IMR-90 (cell line): Measurements from ENCODE around the gene DACT2. TPM values are rescaled to one million over a fixed set of nuclear protein-coding genes. Genes with fewer than 3 reads are reported as not detected.

Experiments
- ATAC-seq: fragments of 200-7000 bp; cut with Tn5 transposase; 2 replicates; pipeline ENCODE4 v1.9.1; 2020; ENCODE audit warnings: low read depth, mild to moderate bottlenecking, moderate library complexity
- BruUV-seq: library from RNA; stranded (reverse); fragments of 400-500 nt; replicated peaks from 2 replicates; lab custom pipeline; 2021; lab: Mats Ljungman, UMichigan
- CTCF ChIA-PET: fragments of 300-600 bp; formaldehyde crosslinking; extraction: SDS; loops from one replicate; lab custom pipeline; 2021; ENCODE audit warnings: antibody characterized with exemption; lab: Yijun Ruan, JAX
- POLR2A ChIA-PET: fragments of 300-600 bp; sonication (Branson Sonifier 250); formaldehyde crosslinking; loops from one replicate; lab custom pipeline; 2022; ENCODE audit warnings: antibody characterized with exemption; ENCODE audit not compliant: unreplicated experiment; lab: Charles Lee
- DNase-seq: peaks from one replicate; pipeline ENCODE4 v3.0.0; 2013
- H2AFZ ChIP-seq: replicated peaks from 2 replicates; pipeline ENCODE3; 2013; ENCODE audit warnings: low read length, mild to moderate bottlenecking; ENCODE audit not compliant: poor library complexity
- H2AK5ac ChIP-seq: 2 replicates; pipeline ENCODE4 v1.6.1; 2013; ENCODE audit warnings: low read depth, low read length, inconsistent platforms
- H2AK9ac ChIP-seq: replicated peaks from 2 replicates; pipeline ENCODE3; 2013; ENCODE audit warnings: mild to moderate bottlenecking, low read depth, low read length, moderate library complexity; ENCODE audit not compliant: poor library complexity
- H2BK120ac ChIP-seq: 2 replicates; pipeline ENCODE4 v1.6.1; 2013; ENCODE audit warnings: low read depth, low read length, inconsistent platforms
- H2BK15ac ChIP-seq: 3 replicates; pipeline ENCODE4 v1.6.1; 2013; ENCODE audit warnings: low read depth, low read length, inconsistent platforms
- H2BK20ac ChIP-seq: 2 replicates; pipeline ENCODE4 v1.6.1; 2013; ENCODE audit warnings: low read depth, mild to moderate bottlenecking, inconsistent platforms, low read length, moderate library complexity
- H2BK5ac ChIP-seq: 2 replicates; pipeline ENCODE4 v1.6.1; 2013; ENCODE audit warnings: mild to moderate bottlenecking, low read depth, low read length, inconsistent platforms; ENCODE audit not compliant: poor library complexity, severe bottlenecking
- H3K14ac ChIP-seq: replicated peaks from 2 replicates; pipeline ENCODE4 v1.6.1; 2013; ENCODE audit warnings: low read depth, low read length, inconsistent platforms
- H3K18ac ChIP-seq: 2 replicates; pipeline ENCODE4 v1.6.1; 2013; ENCODE audit warnings: low read depth, low read length, control low read depth
- H3K23ac ChIP-seq: 2 replicates; pipeline ENCODE4 v1.6.1; 2013; ENCODE audit warnings: low read depth, low read length, inconsistent platforms
- H3K27ac ChIP-seq: 2 replicates; pipeline ENCODE4 v1.5.1; 2013; ENCODE audit warnings: mild to moderate bottlenecking, control low read depth, low read length; ENCODE audit not compliant: insufficient read depth
- H3K27me3 ChIP-seq: 2 replicates; pipeline ENCODE4 v1.6.1; 2013; ENCODE audit warnings: low read length; ENCODE audit not compliant: control insufficient read depth, insufficient read depth
- H3K36me3 ChIP-seq: 2 replicates; pipeline ENCODE4 v1.6.1; 2013; ENCODE audit warnings: low read length, mixed read lengths; ENCODE audit not compliant: control insufficient read depth, insufficient read depth
- H3K4ac ChIP-seq: 2 replicates; pipeline ENCODE4 v1.6.1; 2013; ENCODE audit warnings: low read depth, low read length, inconsistent platforms
- H3K4me1 ChIP-seq: 2 replicates; pipeline ENCODE4 v1.6.1; 2013; ENCODE audit warnings: low read length, mixed read lengths; ENCODE audit not compliant: control insufficient read depth, insufficient read depth
- H3K4me2 ChIP-seq: 2 replicates; pipeline ENCODE4 v1.6.1; 2013; ENCODE audit warnings: low read depth, mild to moderate bottlenecking, control low read depth, low read length, moderate library complexity
- H3K4me3 ChIP-seq: 2 replicates; pipeline ENCODE4 v1.5.1; 2013; ENCODE audit warnings: low read depth, mild to moderate bottlenecking, control low read depth, low read length, moderate library complexity; ENCODE audit not compliant: insufficient read depth
- H3K56ac ChIP-seq: 2 replicates; pipeline ENCODE4 v1.6.1; 2013; ENCODE audit warnings: low read length, inconsistent platforms; ENCODE audit not compliant: insufficient read depth; ENCODE audit errors: extremely low read depth
- H3K79me1 ChIP-seq, 2 experiments: 2 replicates each; pipeline ENCODE4 v1.6.1; 2013; ENCODE audit warnings: low read length in 2 of 2, inconsistent platforms in 1 of 2, low read depth in 1 of 2
- H3K9ac ChIP-seq: 2 replicates; pipeline ENCODE4 v1.6.1; 2013; ENCODE audit warnings: low read depth, low read length, control low read depth
- H3K9me1 ChIP-seq: 2 replicates; pipeline ENCODE4 v1.6.1; 2013; ENCODE audit warnings: low read length, inconsistent platforms; ENCODE audit not compliant: insufficient read depth
- H3K9me3 ChIP-seq: 2 replicates; pipeline ENCODE4 v1.6.1; 2013; ENCODE audit warnings: low read length; ENCODE audit not compliant: control insufficient read depth, insufficient read depth
- H4K20me1 ChIP-seq: 2 replicates; pipeline ENCODE4 v1.6.1; 2013; ENCODE audit warnings: low read length, inconsistent platforms; ENCODE audit not compliant: insufficient read depth
- H4K5ac ChIP-seq: 2 replicates; pipeline ENCODE4 v1.6.1; 2013; ENCODE audit warnings: mild to moderate bottlenecking, low read depth, low read length, control low read depth
- H4K8ac ChIP-seq, 2 experiments: 2 replicates each; pipeline ENCODE4 v1.6.1; 2013; ENCODE audit warnings: low read depth in 2 of 2, low read length in 2 of 2, control low read depth in 1 of 2, inconsistent platforms in 1 of 2
- H4K91ac ChIP-seq: 2 replicates; pipeline ENCODE4 v1.6.1; 2013; ENCODE audit warnings: low read depth, low read length, inconsistent platforms; ENCODE audit not compliant: insufficient read depth
- BHLHE40 ChIP-seq: fragments of 150-350 bp; IDR thresholded peaks from 2 replicates; pipeline ENCODE4 v1.6.1; 2016; ENCODE audit warnings: mild to moderate bottlenecking, low read depth, low read length
- CEBPB ChIP-seq: IDR thresholded peaks from 2 replicates; pipeline ENCODE4 v1.6.1; 2012; ENCODE audit warnings: low read depth, low read length, improper control_type of control experiment
- CHD1 ChIP-seq: IDR thresholded peaks from 2 replicates; pipeline ENCODE4 v1.6.1; 2012; ENCODE audit warnings: low read depth, low read length, improper control_type of control experiment
- POLR2A ChIP-seq: IDR thresholded peaks from 2 replicates; pipeline ENCODE4 v1.6.1; 2012; ENCODE audit warnings: mild to moderate bottlenecking, low read depth, low read length
- RAD21 ChIP-seq: IDR thresholded peaks from 2 replicates; pipeline ENCODE4 v1.6.1; 2012; ENCODE audit warnings: low read length, improper control_type of control experiment
- RCOR1 ChIP-seq: IDR thresholded peaks from 2 replicates; pipeline ENCODE4 v1.6.1; 2012; ENCODE audit warnings: mild to moderate bottlenecking, low read length, improper control_type of control experiment; ENCODE audit not compliant: insufficient replicate concordance
- SMC3 ChIP-seq: fragments of 150-350 bp; IDR thresholded peaks from 2 replicates; pipeline ENCODE4 v1.6.1; 2016; ENCODE audit warnings: low read depth, mild to moderate bottlenecking, antibody characterized with exemption, low read length, moderate library complexity
- WGBS, 2 experiments: methylation state at CpG; one replicate each; pipeline versions ENCODE4 v1.1.5 to v1.1.7; 2013; ENCODE audit warnings: missing lambda C conversion rate in 2 of 2; ENCODE audit not compliant: insufficient read length in 1 of 2; ENCODE audit errors: extremely low coverage in 2 of 2; 5-methylcytosine and 5-hydroxymethylcytosine counted together
- dilution Hi-C: fragments of 300-500 bp; cut with HindIII; formaldehyde crosslinking; loops from one replicate; pipeline ENCODE4 v1.14.3; 2018; ENCODE audit warnings: low sequenced_read_pairs; ENCODE audit not compliant: unreplicated experiment
- in situ Hi-C: fragments of 300-500 bp; cut with MboI; formaldehyde crosslinking; loops from 3 replicates; pipeline ENCODE4 v1.14.3; 2019; ENCODE audit warnings: low sequenced_read_pairs, inconsistent platforms, mixed read lengths
- intact Hi-C: fragments of 100-400 bp; cut with micrococcal nuclease; formaldehyde crosslinking; loops from 2 replicates; pipeline ENCODE4 v1.10.0; 2022
- polyA plus RNA-seq, 3 experiments: library from polyadenylated mRNA; depleted of rRNA; stranded (reverse); fragments of >200 nt; gene quantifications; 2 replicates each; pipeline ENCODE4 v1.2.3, GENCODE V29; 2012; ENCODE audit warnings: low replicate concordance in 1 of 3
- total RNA-seq: library from RNA; depleted of rRNA; stranded (reverse); fragments of >200 nt; gene quantifications from 2 replicates; pipeline ENCODE4 v1.2.3, GENCODE V29; 2012

The DACT2 gene
- total and polyA plus RNA-seq, 2 of the 4 experiments (the other 2 are of a cell fraction), result not detected

- Histone ChIP-seq H3K4ac (no peak overlapping the region), H4K91ac (no peak overlapping the region), H3K79me1 (no peaks in the 10 kb centered on the region), H3K14ac (no peak overlapping the region), H3K9ac (no peak overlapping the region), H2BK15ac (no peak overlapping the region), H2BK5ac (no peak overlapping the region), H3K9me3 (peaks cover 72% of the 10 kb centered on the region), H3K18ac (no peak overlapping the region), H3K23ac (no peak overlapping the region), H4K5ac (no peak overlapping the region), H3K27me3 (no peaks in the 10 kb centered on the region), H3K36me3 (no peaks in the 10 kb centered on the region), H3K27ac (no peak overlapping the region), H2BK20ac (no peak overlapping the region), H2AK5ac (no peak overlapping the region), H4K8ac (no peak overlapping the region), H3K56ac (no peak overlapping the region), H3K4me3 (no peak overlapping the region), H3K9me1 (no peaks in the 10 kb centered on the region), H4K20me1 (no peaks in the 10 kb centered on the region), H2AK9ac (no peak overlapping the region), H3K4me2 (no peak overlapping the region), H2AFZ (no peak overlapping the region), H2BK120ac (no peak overlapping the region), H3K4me1 (no peaks in the 10 kb centered on the region)
- TF ChIP-seq POLR2A (no peak), RCOR1 (no peak), RAD21 (no peak), BHLHE40 (no peak), SMC3 (no peak), CHD1 (no peak), CEBPB (no peak)
- DNase-seq, result no peak
- in situ Hi-C loops (no loop called here), dilution Hi-C loops (no loop called here), intact Hi-C loops (no loop called here)
- BruUV-seq, result no TSS peak
- POLR2A ChIA-PET, result no interaction called here
- WGBS, 2 experiments, result 82% methylated on average over 7 of the region's 21 CpGs; no CpG with 5 or more reads in 1 of the 2 experiments
- CTCF ChIA-PET, result no interaction called here
- ATAC-seq, result no peak
Observed at GRCh38 chr6:168279403-168279935, 40.1 kb downstream of the DACT2 start.
